HUDEP-2 (cell line): ENCODE measurements around the gene UPK1A.

Experiments used
- DNase-seq, 76 experiments: peaks; one replicate each; lab custom pipeline; 2025; ENCODE audit not compliant: unreplicated experiment in 76 of 76; lab: John Stamatoyannopoulos, UW

Gene UPK1A

DNA sequence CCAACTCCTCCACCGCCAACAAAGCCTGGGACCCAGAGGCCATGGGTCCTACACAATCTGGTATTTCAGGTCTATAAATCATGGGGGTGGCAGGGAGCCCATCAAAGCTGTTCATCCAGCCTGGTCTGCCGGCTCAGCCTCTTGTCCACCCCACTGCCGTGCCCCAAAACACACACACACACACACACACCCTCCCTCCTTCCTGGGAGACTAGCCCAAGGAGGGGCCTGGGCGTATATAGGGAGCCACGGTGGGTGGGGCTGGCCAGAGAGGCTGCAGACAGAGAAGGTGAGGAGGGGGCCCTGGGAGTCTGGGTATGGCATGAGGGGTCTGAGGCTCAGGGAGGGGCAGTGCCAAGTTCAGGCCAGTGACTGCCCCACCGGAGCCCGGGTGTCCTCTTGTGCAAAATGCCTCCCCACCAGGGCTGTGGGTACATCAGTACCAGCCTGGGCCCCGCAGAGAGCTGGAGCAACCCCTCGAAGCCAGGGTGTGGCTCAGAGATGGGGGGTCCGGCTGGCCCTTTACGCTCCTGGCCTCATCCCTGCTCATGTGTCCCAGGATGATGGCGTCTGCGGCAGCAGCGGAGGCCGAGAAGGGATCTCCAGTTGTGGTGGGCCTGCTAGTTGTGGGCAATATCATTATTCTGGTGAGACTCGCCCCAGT lies at the start of gene UPK1A:
Gene UPK1A, plus strand, starts transcription at position 267 of the 663 bp plus-strand sequence. Its CDS starts 296 bp downstream, at position 563.
- no peak for DNase-seq

DNA sequence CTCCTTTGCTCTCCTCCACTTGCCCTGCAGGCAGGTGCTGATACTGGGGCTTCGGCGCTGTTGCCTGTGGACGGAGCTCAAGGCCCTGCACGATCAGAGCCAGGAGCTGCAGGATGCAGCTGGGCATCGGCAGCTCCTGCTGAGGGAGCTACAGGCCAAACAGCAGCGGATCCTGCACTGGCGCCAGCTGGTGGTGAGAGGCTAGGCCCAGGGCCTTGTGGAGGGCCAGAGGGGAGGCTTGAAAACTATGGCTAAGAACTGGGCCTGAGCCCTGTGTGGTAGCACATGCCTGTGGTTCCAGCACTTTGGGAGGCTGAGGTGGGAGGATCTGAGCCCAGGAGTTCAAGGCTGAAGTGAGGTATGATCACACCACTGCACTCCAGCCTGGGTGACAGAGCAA lies 47.5 kb upstream of the UPK1A start:
- DNase-seq: no peak

DNA sequence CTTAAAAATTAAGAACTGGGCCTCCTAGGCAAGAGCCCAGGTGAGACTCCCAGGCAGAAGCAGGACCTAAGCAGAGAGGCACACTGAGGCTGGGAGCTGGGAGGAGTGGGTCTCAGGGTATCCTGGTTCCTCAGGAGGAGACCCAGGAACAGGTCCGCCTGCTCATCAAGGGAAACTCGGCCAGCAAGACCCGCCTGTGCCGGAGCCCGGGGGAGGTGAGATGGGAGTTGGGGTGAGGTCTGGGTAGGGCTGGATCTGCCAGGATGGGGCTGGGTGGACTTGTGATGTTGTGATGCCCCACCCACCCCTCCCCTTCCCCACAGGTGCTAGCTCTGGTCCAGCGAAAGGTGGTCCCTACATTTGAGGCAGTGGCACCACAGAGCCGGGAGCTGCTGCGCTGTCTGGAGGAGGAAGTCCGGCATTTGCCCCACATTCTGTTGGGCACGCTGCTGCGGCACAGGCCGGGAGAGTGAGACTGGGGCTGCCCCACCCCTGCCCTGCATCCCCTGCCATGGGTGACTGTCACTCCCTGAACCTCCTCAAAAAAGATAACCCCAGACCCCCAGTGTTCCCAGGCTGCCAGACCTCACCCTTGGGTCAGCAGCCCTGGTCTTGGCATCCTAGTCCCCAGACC lies 46.9 kb upstream of the UPK1A start:
- no peak for DNase-seq

DNA sequence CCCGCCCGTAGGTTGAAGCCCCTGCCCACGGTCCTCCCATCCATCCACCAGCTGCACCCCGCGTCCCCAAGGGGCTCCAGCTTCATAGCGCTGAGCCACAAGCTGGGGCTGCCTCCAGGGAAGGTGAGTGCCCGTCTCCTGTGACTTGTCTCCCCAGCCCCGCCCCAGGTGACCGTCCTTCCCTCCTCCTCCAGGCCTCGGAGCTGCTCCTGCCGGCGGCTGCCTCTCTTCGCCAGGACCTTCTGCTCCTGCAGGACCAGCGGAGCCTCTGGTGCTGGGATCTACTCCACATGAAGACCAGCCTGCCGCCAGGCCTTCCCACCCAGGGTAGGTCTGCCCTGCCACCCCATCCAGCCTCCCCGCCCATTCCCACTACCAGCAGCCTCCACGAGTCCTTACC lies 46.3 kb upstream of the UPK1A start:
- DNase-seq: no peak

DNA sequence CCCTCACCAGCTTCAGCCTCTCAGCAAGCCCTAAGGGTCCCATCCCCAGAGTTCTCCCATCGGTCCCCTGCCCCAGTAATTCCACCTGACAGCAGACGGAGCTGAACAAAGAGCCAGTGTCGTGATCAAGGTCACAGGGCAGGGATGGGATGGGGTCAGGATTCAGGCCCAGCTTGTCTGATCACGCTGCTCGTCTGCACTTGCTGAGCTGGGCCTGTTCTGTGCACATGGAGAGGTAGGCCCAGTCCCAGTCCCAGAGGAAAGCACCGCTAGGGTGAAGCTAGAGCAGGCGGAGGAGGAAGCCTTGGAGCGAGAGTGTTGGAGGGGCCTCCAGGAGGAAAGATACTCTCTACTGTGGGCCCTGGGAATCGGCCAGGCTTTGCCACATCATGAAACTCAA lies 44.6 kb upstream of the UPK1A start:
- no peak for DNase-seq

DNA sequence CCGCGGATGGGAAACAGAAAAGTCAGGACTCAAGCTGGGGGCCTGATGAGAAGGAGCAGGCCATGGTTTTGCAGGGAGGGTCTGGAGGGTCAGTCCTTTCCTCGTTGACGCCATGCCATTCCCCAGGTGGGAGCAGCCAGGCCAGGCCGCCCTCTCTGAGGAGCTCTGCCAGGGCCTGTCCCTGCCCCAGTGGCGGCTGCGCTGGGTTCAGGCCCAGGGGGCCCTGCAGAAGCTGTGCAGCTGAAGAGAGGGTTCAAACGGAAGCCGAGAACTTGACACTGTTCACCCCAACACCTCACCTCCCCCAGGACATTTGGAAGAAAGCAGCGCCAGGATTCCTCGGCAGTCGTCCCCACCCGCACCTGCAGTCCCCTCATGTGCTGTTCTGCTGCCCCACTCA lies 43.6 kb upstream of the UPK1A start:
- no peak for DNase-seq

DNA sequence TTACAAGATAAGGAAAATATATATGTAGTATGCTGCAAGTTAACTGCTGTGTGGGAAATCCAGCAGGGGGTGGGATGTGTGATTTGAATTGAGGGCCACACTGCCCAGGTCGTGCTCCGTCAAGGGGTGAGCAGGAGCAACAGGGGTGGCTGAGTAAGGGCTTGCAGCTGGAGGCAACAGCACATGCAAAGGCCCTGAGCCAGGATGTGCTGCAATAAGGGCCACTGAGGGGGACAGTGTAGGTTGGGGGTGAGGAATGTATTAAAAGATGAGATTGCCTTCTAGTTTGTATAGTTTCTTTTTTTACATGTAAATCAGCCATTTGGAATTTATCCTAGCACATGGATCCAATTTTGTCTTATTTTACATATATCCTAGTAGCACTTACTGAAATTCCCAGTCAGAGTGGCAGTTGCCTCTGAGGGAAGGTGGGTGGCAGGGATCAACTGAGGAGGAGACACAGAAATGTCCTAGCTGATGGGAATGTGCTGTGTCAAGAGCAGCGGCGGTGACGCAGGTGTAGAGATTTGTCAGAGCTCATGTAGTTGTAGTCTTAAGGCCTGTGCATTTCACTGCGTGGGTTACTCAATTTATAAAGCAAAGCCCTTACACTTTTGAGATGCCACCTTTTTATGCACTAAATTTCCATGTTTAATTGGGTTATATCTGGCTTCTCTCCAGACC lies 42.8 kb upstream of the UPK1A start:
- no peak for DNase-seq

DNA sequence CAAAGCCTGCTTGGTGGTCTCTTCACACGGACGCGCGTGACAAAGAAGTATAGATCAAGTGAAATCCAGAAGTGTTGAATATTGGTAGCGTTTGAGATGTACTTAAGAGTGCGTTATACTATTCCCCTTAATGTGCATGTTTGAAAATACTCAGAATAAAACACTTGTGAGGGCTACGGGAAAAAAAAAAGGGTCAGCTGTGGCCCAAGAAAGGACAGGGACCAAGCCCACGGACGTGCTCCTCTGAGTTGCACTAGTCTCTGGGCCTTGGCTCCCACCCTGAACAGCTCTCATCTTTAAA lies 38.1 kb upstream of the UPK1A start:
- DNase-seq: no peak

DNA sequence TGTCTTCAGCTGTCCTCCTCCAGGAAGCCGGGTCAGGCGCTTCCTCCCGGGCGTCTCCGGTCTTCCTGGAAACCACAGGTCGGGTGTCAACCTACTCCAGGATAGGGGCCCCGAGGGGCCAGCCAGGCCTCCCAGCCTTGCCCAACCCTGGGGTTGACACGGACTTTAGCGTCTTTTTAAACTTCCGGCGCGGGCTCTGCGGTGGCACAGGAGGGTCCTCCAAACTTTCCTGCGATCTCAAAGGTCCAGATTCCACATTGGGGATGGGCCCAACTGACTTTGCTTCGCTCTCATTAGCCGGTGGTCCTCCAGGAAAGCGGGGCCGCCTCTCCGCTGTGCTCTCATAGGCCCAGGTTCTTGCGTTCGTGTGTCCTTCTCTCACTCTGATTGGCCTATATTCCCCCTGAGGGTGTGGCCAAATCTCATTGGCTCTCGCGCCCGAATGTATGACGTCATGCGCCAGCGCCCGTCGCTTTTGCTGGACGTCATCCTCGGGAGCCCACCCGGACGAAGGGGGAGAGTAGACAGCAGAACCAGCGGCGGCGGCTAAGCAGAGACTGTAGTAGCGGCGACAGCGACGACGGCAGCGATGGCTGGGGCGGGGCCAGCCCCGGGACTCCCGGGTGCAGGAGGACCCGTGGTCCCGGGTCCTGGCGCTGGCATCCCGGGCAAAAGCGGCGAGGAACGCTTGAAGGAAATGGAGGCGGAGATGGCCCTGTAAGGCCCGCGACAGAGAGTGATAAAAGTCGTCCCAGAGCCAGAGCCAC lies 37.6 kb upstream of the UPK1A start, which contains the start of gene RBM42:
Gene RBM42, plus strand, starts transcription at position 472 of the 767 bp plus-strand sequence. Its CDS starts 118 bp downstream, at position 590.
- DNase-seq: peak; percentile 71 to 100 (median 99)

DNA sequence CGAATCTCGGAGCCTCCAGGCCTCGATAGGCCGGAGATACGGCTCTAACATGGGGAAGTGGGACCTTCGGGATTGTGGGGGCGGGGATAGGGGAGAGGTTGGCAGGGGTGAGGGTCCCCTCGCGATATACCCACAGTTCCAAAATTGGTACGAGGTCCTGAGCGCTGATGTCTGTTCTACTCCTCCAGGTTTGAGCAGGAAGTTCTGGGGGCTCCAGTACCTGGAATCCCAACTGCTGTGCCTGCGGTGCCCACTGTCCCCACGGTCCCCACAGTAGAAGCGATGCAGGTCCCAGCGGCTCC lies 37.0 kb upstream of the UPK1A start:
- DNase-seq: no peak

DNA sequence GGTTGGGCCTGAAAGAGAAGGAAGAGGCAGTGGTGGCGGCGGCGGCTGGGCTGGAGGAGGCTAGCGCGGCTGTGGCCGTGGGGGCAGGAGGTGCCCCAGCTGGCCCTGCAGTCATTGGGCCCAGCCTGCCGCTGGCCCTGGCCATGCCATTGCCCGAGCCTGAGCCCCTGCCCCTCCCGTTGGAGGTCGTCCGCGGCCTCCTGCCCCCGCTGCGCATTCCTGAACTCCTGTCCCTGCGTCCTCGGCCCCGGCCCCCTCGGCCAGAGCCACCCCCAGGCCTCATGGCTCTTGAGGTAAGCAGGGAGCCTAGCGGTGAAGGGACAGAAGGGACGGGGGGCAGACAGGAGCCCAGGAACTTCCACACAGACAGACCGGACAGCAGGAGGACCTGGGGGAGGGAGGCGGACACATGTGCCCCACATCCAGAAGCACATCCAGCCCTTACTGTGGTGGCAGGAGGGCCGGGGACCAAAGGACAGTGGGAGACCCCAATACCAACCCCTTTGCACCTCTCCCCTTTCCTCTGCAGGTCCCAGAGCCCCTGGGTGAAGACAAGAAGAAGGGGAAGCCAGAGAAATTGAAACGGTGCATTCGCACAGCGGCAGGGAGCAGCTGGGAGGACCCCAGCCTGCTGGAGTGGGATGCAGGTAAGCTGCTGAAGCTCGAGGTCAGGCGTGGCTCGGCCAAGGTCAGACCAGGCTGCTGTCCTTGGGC lies 32.4 kb upstream of the UPK1A start:
- DNase-seq: no peak

DNA sequence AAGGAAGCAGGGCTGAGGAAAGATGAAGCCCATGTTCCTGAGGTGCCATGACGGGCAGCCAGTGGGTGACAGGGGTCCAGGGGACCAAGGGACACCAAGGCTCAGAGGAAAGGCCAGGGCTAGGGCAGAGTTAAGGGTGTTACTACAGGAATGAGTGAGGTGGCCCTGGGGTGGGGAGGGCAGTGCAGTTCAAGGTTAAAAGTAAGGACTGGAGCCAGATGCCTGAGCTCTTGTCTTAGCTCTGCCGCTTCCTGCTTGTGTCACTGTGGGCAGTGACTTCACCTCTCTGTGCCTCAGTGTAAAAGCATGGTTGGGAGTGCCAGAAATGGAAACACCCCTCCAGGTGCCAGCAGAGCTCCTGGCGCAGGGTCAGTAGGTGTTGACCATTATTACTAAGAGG lies 29.7 kb upstream of the UPK1A start:
- no peak for DNase-seq

DNA sequence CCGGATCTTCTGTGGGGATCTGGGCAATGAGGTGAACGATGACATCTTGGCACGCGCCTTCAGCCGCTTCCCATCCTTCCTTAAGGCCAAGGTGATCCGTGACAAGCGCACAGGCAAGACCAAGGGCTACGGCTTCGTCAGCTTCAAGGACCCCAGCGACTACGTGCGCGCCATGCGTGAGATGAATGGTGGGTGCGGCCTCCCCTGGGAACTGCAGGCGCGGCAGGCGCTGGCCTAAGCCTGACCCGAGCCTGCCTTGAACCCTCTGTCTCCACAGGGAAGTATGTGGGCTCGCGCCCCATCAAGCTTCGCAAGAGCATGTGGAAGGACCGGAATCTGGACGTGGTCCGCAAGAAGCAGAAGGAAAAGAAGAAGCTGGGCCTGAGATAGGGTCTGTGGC lies 29.2 kb upstream of the UPK1A start:
- no peak for DNase-seq

DNA sequence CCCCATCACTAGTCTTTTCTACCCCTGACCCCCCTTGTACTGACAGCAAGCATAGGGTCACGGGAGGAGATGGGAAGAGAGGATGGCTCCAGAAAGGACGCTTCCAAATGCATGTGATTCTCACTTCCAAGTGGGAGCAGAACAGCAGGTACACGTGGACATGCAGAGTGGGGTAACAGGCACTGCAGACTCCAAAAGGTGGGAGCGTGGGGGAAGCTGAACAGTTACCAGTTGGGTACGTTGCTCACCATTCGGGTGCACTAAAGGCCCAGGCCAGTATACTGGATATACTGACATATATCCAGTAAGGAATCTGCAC lies 27.0 kb upstream of the UPK1A start:
- no peak for DNase-seq

DNA sequence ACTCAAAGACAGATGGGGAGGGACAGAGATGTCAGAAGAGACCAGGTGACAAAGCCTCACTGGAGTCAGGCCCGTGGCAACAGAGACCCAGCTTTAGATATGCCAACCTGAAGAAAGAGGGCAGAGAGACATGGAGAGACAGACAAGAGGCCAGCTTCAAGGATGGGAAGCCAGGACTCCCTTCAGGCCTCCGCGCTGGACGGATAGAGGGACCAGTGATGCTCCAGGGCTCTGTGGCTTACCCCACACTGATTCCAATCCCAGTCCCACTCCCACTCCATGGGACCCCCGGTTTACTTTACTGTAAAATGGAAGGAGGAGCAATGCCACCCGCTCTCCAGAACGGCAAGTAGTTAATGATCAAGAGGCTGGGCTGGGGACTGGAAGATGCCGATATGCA lies 26.5 kb upstream of the UPK1A start:
- DNase-seq: no peak

DNA sequence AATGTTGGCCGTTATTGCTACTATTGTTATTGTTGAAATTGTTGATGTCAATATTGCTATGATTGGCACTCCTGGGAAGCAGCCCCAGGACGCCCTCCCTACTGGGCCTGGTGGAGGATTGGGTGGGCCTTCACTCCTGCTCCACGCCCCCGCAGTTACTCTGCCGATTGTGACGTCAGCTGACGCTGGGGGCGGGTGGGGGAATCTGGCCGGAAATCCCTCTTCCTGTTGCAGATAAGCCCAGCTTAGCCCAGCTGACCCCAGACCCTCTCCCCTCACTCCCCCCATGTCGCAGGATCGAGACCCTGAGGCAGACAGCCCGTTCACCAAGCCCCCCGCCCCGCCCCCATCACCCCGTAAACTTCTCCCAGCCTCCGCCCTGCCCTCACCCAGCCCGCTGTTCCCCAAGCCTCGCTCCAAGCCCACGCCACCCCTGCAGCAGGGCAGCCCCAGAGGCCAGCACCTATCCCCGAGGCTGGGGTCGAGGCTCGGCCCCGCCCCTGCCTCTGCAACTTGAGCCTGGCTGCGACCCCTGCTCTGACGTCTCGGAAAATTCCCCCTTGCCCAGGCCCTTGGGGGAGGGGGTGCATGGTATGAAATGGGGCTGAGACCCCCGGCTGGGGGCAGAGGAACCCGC lies 24.7 kb upstream of the UPK1A start, which contains the start of gene ETV2:
Gene ETV2, plus strand, starts transcription at position 231 of the 637 bp plus-strand sequence. CDS start 716 bp downstream, outside the sequence.
- peak in 58 of 76 experiments; percentile 2 to 78 (median 44) for DNase-seq

DNA sequence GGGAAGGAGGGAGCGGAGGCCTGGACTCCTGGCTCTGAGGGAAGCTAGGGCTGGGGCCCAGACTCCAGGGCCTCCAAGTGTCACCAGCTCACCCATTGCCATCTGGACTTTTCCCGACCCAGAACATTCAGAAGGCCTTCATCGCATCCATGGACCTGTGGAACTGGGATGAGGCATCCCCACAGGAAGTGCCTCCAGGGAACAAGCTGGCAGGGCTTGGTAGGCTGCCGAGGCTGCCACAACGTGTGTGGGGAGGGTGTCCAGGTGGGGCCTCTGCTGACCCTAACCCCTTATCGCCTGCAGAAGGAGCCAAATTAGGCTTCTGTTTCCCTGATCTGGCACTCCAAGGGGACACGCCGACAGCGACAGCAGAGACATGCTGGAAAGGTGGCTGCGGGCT lies 24.0 kb upstream of the UPK1A start:
- DNase-seq: no peak

DNA sequence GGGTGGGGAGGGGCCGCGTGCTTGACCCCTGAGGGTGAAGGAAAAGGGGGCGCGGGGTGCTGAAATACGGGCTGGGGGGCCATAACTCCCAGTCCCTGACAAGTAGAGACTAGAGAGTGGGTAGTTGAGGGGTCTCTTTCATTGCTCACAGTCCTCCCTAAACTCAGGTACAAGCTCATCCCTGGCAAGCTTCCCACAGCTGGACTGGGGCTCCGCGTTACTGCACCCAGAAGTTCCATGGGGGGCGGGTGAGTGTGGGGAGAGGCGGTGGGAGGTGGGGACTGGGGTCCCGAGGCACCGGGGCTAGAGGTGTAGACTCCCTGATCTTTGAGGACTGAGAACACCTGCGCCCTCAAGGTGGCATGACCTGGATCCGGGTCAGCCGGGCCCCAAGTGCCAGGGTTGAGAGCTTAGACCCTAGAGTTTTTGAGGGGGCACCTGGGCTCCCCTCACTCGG lies 23.5 kb upstream of the UPK1A start:
- peak in 2 of 76 experiments; percentile 21 to 44 for DNase-seq

DNA sequence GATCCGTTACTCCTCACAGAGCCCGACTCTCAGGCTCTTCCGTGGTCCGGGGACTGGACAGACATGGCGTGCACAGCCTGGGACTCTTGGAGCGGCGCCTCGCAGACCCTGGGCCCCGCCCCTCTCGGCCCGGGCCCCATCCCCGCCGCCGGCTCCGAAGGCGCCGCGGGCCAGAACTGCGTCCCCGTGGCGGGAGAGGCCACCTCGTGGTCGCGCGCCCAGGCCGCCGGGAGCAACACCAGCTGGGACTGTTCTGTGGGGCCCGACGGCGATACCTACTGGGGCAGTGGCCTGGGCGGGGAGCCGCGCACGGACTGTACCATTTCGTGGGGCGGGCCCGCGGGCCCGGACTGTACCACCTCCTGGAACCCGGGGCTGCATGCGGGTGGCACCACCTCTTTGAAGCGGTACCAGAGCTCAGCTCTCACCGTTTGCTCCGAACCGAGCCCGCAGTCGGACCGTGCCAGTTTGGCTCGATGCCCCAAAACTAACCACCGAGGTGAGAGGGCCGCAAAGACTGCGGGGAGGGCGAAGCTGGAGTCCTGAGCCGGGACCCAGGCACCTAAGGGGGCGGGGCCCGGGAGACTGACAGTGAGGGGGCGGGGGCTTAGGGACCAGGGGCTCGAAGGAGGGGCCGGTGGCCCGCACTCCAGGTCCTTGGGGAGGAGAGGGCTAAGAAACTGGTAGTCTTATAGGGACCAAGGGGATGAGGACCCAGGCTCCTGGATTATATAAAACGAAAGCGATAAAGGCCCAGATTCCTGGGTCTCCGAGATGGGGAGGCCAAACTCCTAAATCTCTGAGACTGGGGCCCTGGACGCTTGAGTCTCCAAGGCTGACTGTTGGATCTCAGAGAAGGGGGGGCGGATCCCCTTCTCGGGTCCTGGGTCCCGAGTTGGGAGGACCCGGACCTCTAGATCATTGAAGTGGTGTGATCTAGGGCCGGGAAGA lies 22.8 kb upstream of the UPK1A start:
- peak in 75 of 76 experiments; percentile 41 to 100 (median 88) for DNase-seq
